Vagina (tissue), 2 donors: ENCODE results near the gene PSD. TPM values are rescaled to one million over a fixed set of nuclear protein-coding genes. Genes with fewer than 3 reads are reported as not detected.
A peak's percentile ranks its signal among the peaks of the same experiment; 100 is the strongest.

Experiments
- DNase-seq, 2 donors: peaks; one replicate each; pipeline ENCODE4 v3.0.0-alpha.2; 2017; ENCODE audit errors: extremely low spot score in 2 of 2
- H3K27ac ChIP-seq: fragments of 200-600 bp; sonication (generic); one replicate; pipeline ENCODE4 v1.5.1; 2019
- H3K27me3 ChIP-seq: fragments of 200-600 bp; sonication (generic); one replicate; pipeline ENCODE4 v1.5.1; 2019
- H3K36me3 ChIP-seq, 2 donors: fragments of 200-600 bp; sonication (generic); one replicate each; pipeline ENCODE4 v1.5.1; 2017 to 2019
- H3K4me1 ChIP-seq: fragments of 200-600 bp; sonication (generic); one replicate; pipeline ENCODE4 v1.5.1; 2019
- H3K4me3 ChIP-seq, 2 donors: fragments of 200-600 bp; sonication (generic); 1 replicate in 1 of 2; 2 replicates in 1 of 2; pipeline ENCODE4 v1.5.1; 2016 to 2019
- H3K9me3 ChIP-seq: fragments of 200-600 bp; sonication (generic); one replicate; pipeline ENCODE4 v1.5.1; 2019
- CTCF ChIP-seq, 3 experiments: fragments of 450-650 bp in 2 of 3; fragments of 200-600 bp in 1 of 3; sonication (generic) in 1 of 3; IDR thresholded peaks; one replicate each; pipeline ENCODE4 v1.5.1; 2017 to 2019; ENCODE audit warnings: antibody characterized with exemption in 3 of 3, mild to moderate bottlenecking in 2 of 3, moderate library complexity in 2 of 3
- POLR2A ChIP-seq, 2 donors: fragments of 450-650 bp; IDR thresholded peaks; one replicate each; pipeline ENCODE4 v1.6.1; 2017; ENCODE audit warnings: antibody characterized with exemption in 2 of 2, mild to moderate bottlenecking in 2 of 2, moderate library complexity in 2 of 2
- POLR2AphosphoS5 ChIP-seq, 2 donors: sonication (generic); formaldehyde crosslinking; IDR thresholded peaks; one replicate each; pipeline ENCODE4 v1.9.0; 2017; ENCODE audit warnings: antibody characterized with exemption in 2 of 2, mild to moderate bottlenecking in 2 of 2, low read depth in 1 of 2; ENCODE audit not compliant: insufficient read depth in 1 of 2
- intact Hi-C: fragments of 100-400 bp; cut with DNase I; formaldehyde crosslinking; loops from one replicate; pipeline ENCODE4 v1.15.1; 2023
- total RNA-seq: library from RNA; depleted of rRNA; stranded (reverse); fragments of >200 nt; gene quantifications from one replicate; pipeline ENCODE4 v1.2.3, GENCODE V29; 2016

PSD gene
- total RNA-seq, 1 donor from 2014 or later, result 6.4 TPM

GRCh38 chr10:102407425-102408130 is 11.0 kb downstream of the PSD start:
- Histone ChIP-seq H3K27me3 (peaks cover 6% of the 10 kb centered on the region), H3K27ac (no peak overlapping the region), H3K4me3 (peak overlapping the region in 1 of 2 donors; percentile 40), H3K4me1 (peaks cover 27% of the 10 kb centered on the region), H3K36me3 (no peaks in the 10 kb centered on the region), H3K9me3 (no peaks in the 10 kb centered on the region)
- TF ChIP-seq POLR2AphosphoS5 (IDR thresholded peaks at IDR 0.05; ENCODE audit: insufficient read depth in 1 of 2, low read depth in 1 of 2) (no peak), POLR2A (IDR thresholded peaks at IDR 0.05) (no peak), CTCF (IDR thresholded peaks at IDR 0.05) (no peak)
- intact Hi-C loops, result no loop called here
- no peak for DNase-seq

- Histone ChIP-seq H3K4me3 (no peak overlapping the region), H3K27ac (no peak overlapping the region), H3K4me1 (peaks cover 27% of the 10 kb centered on the region), H3K9me3 (no peaks in the 10 kb centered on the region), H3K27me3 (peaks cover 6% of the 10 kb centered on the region), H3K36me3 (no peaks in the 10 kb centered on the region)
- TF ChIP-seq POLR2A (IDR thresholded peaks at IDR 0.05), result no peak
- TF ChIP-seq CTCF (IDR thresholded peaks at IDR 0.05), result no peak
- peak in 1 of 2 donors; percentile 16 for TF ChIP-seq POLR2AphosphoS5 (IDR thresholded peaks at IDR 0.05; ENCODE audit: insufficient read depth in 1 of 2, low read depth in 1 of 2)
- DNase-seq, result no peak
- intact Hi-C loops, result no loop called here
Measured at GRCh38 chr10:102406815-102407214, 11.8 kb downstream of the PSD start.

GRCh38 chr10:102405632-102406031 is 13.0 kb downstream of the PSD start:
- Histone ChIP-seq H3K27ac (no peak overlapping the region), H3K27me3 (peaks cover 5% of the 10 kb centered on the region), H3K4me3 (no peak overlapping the region), H3K36me3 (no peaks in the 10 kb centered on the region), H3K9me3 (no peaks in the 10 kb centered on the region), H3K4me1 (peaks cover 23% of the 10 kb centered on the region)
- no peak for DNase-seq
- TF ChIP-seq POLR2AphosphoS5 (IDR thresholded peaks at IDR 0.05; ENCODE audit: insufficient read depth in 1 of 2, low read depth in 1 of 2), result no peak
- no peak for TF ChIP-seq POLR2A (IDR thresholded peaks at IDR 0.05)
- TF ChIP-seq CTCF (IDR thresholded peaks at IDR 0.05), result no peak
- intact Hi-C loops, result no loop called here

GRCh38 chr10:102405108-102405571 is 13.4 kb downstream of the PSD start:
- no peak overlapping the region for H3K4me3 ChIP-seq
- no peak for TF ChIP-seq POLR2A (IDR thresholded peaks at IDR 0.05)
- TF ChIP-seq CTCF (IDR thresholded peaks at IDR 0.05), result no peak
- no peak for TF ChIP-seq POLR2AphosphoS5 (IDR thresholded peaks at IDR 0.05; ENCODE audit: insufficient read depth in 1 of 2, low read depth in 1 of 2)
- H3K4me1 ChIP-seq, result peaks cover 20% of the 10 kb centered on the region
- H3K9me3 ChIP-seq, result no peaks in the 10 kb centered on the region
- H3K36me3 ChIP-seq, result no peaks in the 10 kb centered on the region
- DNase-seq, result no peak
- peaks cover under 1% of the 10 kb centered on the region for H3K27me3 ChIP-seq
- H3K27ac ChIP-seq, result no peak overlapping the region
- intact Hi-C loops, result no loop called here

- no peak overlapping the region for H3K27ac ChIP-seq
- intact Hi-C loops, result no loop called here
- DNase-seq, result no peak
- TF ChIP-seq POLR2A (IDR thresholded peaks at IDR 0.05), result no peak
- TF ChIP-seq POLR2AphosphoS5 (IDR thresholded peaks at IDR 0.05; ENCODE audit: insufficient read depth in 1 of 2, low read depth in 1 of 2), result no peak
- no peak for TF ChIP-seq CTCF (IDR thresholded peaks at IDR 0.05)
- H3K36me3 ChIP-seq, result no peaks in the 10 kb centered on the region
- H3K27me3 ChIP-seq, result no peaks in the 10 kb centered on the region
- H3K4me3 ChIP-seq, result no peak overlapping the region
- H3K4me1 ChIP-seq, result peaks cover 20% of the 10 kb centered on the region
- H3K9me3 ChIP-seq, result no peaks in the 10 kb centered on the region
Measured at GRCh38 chr10:102404361-102405107, 14.1 kb downstream of the PSD start.
